ENCODE data around the gene CCM2.

Gene CCM2

DNA sequence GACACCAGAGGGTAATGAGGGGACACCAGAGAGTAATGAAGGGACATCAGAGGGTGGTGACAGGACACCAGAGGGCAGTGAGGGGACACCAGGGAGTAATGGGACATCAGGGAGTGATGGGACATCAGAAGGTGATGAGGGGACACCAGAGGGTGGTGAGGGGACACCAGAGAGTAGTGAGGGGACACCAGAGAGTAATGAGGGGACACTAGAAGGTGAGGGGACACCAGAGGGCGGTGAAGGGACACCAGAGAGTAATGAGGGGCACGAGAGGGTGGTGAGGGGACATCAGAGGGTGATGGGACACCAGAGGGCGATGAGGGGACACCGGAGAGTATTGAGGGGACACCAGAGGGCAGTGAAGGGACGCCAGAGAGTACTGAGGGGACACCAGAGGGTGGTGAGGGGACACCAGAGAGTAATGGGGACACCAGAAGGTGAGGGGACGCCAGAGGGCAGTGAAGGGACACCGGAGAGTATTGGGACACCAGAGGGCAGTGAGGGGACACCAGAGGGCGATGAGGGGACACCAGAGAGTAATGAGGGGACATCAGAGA, 78.2 kb downstream of the CCM2 start:
- DNase-seq (ENCODE audit: low read depth in 1 of 2, low spot score in 1 of 2), result no peak

DNA sequence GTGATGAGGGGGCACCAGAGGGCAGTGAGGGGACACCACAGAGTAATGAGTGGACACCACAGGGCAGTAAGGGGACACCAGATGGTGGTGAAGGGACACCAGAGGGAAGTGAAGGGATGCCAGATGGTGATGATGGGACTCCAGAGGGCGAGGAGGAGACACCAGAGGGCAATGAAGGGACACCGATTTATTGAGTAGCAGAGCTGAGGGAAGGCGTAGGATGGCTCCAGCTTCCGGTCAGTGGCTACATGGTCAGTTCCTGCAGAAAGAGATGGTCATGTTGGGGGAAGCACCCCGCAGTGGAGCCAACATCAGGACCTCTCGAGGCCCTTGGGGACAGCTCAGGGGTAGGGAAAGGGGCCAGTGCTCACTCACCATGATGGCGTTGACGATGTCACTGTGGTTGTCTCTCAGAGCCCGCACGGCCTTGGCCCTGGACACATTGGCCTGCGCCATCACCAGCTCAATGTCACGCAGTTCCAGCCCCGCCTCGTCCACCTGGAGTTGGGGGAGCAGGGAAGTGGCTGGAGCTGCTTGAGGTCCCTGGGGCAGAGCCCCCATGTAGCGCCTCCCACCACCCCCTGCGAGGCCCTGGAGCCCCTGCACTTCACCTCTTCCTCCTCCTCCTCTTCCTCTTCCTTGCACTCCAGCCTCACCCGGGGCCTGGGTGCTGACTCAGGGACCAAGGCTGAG, 80.4 kb downstream of the CCM2 start:
- no peak for DNase-seq (ENCODE audit: low read depth in 1 of 2, low spot score in 1 of 2)

DNA sequence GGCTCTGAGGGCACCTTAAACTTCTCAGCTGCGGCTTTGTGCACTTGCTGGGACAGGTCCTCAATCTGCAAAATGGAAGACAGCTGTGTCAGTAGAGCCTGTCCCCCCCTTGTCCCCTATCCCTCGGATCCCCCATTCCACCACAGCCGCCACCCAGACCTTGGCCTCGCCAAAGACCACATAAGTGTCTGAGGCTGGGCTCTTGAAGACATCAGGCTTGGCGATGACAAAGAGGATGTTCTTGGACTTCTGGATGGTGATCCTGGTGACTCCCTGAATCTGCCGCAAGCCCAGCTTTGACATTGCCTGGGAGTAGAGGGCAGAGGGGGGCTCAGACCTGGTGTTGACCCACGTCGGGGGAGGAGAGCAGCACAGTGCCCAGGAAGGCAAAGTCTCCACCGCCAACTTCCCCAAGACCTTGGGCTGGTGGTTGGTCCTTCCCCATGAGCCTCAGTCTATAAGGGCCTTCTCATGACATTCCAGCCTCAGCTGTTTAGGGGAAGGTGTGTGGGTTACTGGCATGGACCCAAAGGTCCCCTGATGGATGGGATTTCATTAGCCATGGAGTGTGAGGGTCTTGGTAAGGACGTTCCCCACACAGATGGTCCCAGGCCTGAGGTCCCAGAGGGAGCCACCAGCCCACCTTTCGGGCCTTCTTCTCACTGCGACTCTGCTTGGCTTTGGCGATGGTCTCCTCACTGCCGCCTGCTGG, 81.1 kb downstream of the CCM2 start:
- DNase-seq (ENCODE audit: low read depth in 1 of 2, low spot score in 1 of 2), result no peak

DNA sequence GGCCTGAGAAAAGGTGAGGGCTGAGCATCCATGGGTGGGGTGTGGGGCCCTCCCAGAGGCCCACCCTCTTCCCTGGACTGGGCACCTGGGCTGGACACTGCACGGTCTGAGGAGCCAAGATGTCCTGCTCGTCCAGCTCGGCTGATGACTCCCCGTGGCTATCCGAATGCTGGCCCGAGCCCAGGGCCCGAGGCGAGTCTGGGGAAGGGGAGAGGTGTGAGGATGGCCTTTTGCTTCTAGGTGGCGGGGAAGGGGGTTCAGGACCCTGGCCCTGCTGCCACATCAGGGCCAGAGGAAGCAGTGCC, 81.6 kb downstream of the CCM2 start:
- no peak for DNase-seq (ENCODE audit: low read depth in 1 of 2, low spot score in 1 of 2)

DNA sequence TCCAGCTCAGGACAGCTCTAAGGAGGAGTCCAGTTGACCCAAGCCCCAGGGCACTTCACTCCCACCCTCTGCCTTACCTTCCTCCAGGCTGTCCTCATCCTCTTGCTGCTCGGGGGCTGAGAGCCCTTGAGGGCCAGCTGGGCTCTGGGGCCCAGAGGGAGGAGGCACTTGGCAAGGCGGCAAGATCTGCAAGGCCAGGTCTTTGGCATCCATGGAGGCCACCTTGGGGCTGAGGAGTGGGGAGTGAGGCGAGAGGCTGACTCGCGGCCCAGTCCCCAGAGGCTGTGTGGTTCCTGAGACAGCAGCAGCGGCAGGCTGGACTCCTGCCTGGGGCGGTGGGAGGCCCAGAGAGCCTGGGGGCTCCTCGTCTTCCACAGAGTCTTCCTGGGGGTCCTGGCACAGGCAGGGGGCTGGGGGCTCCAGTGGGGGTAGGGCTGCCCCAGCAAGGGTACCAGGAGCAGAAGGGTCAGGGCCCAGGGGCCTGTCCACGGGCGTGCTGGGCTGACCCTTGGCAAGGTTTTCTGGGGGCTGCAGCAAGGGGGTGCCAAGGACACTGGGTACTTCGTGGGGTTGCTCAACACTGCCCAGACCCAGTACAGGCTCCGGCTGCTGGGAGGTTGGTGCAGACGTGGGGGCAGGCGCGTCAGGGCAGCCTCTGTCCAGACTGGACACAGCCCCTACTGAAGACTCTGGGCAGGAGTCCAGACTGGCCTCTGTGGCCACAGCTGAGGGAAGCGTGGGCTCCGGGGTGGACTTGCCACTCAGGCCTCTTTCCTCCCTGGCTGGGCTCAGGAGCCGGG, 82.2 kb downstream of the CCM2 start:
- no peak for DNase-seq (ENCODE audit: low read depth in 1 of 2, low spot score in 1 of 2)

DNA sequence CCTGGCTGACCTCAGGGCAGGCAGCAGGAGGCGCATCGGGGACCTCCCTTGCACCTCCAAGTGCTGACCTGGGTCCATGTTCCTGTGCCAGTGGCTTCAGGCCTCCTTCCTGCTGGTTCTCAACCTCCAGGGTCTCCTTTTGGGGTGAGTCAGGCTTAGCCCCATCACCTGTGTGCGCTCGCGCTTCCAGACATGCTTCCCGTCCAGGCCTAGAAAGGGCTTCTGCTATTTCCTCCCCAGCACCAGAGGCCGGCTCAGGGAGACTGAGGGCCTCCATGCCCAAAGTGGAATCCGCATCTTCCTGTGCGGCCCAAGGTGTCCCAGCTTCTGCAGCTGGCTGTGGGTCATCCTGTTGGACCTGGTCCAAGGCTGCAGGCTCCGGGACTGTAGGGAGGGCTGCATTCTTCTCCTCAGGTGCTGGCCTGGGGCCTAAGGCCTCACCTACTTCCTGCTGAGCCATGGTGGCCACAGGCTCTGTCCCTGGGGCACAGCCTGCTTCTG, 82.9 kb downstream of the CCM2 start:
- DNase-seq (ENCODE audit: low read depth in 1 of 2, low spot score in 1 of 2), result no peak

DNA sequence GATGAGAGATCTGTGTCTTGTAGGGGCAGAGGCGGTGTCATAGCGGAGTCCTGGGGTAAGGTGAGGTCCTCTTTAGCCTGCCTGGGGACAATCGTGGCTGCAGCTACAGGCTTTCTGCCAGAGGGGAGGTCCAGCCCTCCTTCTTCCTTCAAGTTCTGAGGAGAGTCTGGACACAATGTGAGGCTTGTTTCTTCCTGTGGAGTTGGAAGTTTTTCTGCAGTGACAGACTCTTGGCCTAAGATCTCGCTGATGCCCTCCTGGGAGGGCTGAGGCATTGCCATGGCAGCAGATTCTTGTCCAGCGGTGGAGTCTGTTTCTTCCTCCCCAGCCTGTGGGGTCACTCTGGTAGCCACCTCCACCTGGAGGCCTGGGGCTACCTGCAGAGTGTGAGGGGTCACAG, 84.3 kb downstream of the CCM2 start:
- DNase-seq (ENCODE audit: low read depth in 1 of 2, low spot score in 1 of 2), result no peak

DNA sequence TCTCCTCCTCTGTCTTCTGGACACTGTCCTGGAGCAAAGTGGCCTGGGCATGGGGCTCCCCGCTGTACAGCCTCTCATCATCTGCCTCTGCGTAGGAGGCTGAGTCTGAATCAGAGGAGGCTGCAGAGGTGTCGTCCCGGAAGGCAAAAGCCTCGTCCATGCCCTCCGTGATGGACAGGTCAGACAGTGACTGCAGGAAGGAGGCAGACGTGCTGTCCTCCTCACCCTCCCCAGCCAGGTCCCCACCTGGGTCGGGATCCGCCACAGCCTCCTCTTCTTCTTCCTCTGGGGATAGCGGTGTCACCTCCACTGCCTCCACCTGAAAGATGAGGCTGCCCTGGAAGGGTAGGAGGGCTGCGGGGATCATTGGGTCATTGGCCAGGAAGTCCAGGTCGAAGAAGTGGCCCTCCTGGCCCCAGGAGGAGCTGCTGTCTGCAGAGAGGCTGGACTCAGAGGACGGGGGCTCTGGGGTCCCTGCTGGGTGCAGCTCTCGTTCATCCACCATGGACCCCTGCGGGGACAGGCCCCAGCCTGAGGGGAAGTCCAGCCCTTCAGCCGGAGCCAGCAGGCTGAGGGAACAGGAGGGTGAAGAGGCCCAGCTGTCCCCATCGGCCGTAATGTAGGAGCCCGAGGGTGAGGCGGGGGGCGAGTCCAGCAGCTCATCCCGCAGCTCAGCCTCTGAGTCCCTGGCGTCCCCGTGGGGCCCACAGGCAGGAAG, 85.1 kb downstream of the CCM2 start:
- no peak for DNase-seq (ENCODE audit: low read depth in 1 of 2, low spot score in 1 of 2)

DNA sequence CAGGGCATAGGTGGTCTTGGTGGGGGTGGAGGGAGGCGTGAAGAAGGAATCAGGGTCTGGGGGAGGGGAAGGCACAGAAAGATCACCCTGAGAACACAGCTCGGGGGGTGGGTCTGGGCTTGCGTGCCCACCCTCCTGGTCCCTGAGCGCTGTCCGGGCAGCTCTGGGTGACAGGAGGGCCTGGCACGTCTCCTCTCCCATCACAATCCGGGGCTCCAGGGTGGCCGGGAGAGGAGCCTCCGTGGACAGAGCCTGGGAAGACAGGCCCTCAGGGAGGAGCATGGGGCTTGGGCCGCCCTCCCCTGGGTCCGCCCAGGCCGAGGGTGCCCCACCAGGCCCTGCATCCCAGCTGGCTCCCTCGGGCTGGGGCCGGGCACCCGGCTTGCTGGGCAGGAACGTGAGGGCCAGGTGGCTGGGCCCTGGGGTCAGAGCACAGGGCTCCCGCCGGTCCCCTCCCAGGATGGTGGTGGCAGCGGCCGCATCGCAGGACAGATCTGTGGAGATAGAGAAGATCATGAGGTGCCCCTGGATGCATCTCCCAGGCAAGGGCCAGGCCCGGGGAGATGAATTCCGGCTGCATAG, 85.7 kb downstream of the CCM2 start:
- no peak for DNase-seq (ENCODE audit: low read depth in 1 of 2, low spot score in 1 of 2)

DNA sequence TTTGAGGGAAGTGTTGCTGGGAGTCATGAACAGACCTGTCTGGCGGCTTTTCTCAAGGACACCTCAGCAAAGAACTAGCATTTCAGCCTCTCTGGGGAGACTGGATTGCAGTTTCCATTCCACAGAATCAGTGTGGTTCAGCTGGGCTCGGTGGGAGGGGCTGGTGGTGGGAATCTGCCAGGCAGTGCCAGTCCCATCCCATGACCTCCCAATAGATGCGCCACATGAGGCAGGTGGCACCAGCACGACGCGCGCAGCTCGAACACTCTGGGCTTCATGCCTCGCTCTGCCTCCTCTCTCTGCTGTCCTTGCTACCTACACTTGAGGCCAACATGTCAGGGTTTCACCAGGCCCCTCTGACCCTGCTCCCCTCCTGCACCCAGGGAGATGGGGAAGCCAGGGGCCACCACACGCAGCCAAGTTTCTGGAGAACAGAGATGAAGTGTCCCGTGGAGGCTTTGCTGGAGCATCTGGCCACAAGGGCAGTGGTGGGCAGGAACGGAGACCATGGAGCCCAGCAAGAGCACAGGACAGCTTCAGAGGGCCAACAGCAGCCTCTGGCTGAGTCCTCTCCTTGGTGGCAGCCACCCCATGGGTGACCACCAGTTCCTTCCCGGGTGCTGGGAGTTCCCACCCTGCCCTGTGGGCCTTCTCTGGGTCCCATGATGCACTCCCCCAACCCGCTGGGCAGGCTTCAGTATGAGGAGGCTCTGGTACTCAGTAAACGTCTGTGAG, 86.5 kb downstream of the CCM2 start:
- DNase-seq (ENCODE audit: low read depth in 1 of 2, low spot score in 1 of 2), result no peak

DNA sequence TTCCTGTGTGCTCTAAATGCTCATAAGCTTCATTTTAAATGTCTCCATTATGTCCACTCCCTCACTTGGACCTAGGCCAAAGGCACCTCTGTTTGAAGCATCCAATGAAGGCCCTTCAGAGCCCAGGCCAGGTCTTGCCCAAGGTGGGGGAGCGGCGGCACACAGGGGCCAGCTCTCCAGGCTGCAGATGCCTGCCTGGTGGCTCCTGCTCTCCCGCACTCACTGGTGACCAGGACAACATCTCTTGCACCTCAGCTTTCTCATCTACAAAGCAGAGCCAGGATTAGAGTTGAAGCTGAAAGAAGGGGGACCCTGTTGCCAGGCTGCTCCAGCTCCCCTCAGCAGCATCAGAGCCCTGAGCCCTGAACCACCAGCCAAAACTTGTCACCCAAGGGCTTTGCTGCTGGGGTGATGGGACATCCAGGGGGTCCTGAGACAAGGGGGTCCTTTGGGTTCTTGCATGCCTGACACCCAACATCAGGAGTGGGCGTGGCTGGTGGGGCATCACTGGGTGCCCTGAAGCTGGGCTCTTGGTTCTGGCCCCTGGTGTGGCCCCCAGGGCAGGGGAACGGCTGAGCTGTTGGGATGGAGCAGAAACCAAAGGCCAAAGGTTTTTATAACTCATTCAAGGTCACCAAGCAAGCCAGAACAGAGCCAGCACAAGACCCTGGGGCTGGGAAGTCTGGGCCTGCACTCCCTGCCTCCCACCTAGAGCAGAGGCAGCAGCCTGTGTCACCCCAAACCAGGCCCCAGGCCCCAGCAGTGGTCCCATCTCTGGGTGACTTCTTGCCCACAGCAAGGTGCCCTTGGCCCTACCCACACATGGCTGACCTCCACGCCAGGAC, 87.5 kb downstream of the CCM2 start:
- no peak for DNase-seq (ENCODE audit: low read depth in 1 of 2, low spot score in 1 of 2)

DNA sequence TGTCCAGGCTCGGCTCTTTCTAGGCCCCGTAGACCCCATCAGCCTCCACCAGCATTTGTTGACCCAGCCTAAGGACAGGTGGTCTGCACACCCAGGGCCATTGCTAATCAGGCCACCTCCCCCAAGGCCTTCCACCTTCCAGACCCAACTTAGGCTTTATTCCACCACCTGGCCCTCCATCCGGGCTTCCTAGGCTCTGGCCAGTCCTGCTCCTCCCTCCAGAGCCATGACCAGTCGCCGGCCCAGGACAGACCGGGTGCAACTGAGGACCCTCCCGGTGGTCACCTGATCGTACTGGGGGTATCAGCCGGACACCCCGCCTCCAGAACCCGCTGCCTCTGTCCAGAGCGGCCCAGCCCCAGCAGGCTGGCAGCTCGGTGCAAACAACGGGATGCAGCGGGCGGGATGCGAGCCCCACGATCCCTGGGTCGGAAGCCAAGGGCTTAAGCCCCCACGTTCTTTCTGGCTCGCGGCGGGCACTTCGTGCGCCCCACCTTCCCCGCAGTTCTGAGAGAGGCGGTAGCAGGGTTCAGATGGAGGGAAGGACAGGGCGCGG, 88.2 kb downstream of the CCM2 start:
- DNase-seq (ENCODE audit: low read depth in 1 of 2, low spot score in 1 of 2), result no peak

DNA sequence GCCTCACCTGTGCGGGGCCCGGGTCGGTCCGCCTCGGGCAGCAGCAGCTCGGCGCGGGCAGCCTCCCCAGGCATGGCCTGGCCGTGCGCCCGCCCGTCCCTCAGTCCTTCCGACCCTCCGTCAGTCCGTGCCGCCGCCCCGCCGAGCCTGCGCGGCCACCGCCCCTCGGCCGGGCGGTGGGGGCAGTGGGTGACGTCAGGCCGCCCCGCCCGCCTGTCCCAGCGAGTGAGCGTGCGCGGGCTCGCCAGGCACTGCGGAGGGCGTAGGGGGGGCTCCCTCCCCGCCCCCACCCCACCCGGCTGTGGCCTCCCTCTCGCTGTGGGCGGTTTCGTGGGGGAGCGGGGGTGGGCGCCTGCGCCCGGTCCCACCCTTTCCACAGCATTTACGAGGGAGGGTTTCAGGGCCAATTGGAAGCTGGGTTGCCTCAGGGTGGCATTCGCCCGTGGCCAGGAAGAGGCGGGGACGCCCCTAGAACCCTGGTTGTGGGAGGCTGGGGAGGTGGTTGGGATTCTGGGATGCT, 88.9 kb downstream of the CCM2 start, which contains the start of gene NACAD:
Gene NACAD (minus strand): TSS at position 149 of the 520 bp plus-strand sequence. CDS start 75 bp downstream, at position 74.
- DNase-seq (ENCODE audit: low read depth in 1 of 2, low spot score in 1 of 2), result no peak

DNA sequence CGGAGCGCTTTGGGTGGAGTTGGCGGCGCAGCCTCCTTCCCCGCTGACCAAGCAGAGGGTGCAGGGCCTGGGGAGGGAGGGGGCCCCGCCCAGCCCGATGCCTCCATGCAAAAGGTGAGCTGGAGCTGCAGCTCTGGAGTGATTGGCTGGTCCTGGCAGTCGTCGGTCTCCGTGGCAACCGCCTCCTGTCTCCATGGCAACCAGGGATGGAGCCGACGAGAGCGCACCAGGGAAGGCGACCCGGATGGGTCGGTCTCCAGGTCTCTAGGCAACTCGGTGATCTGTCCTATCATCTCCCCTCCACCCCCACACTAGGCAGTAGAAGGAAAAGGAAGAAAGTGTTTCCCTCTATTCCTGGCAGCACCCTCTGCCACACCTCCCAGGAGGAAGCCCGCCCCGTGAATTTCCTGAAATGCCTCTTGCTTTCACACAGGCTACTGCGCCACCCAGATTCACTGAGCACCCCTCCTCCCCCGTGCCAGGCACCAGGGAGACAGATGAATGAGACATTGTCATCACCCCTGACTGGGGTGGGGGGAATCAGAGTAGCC, 89.4 kb downstream of the CCM2 start:
- DNase-seq (ENCODE audit: low read depth in 1 of 2, low spot score in 1 of 2), result peak in 1 of 2 donors; percentile 26

DNA sequence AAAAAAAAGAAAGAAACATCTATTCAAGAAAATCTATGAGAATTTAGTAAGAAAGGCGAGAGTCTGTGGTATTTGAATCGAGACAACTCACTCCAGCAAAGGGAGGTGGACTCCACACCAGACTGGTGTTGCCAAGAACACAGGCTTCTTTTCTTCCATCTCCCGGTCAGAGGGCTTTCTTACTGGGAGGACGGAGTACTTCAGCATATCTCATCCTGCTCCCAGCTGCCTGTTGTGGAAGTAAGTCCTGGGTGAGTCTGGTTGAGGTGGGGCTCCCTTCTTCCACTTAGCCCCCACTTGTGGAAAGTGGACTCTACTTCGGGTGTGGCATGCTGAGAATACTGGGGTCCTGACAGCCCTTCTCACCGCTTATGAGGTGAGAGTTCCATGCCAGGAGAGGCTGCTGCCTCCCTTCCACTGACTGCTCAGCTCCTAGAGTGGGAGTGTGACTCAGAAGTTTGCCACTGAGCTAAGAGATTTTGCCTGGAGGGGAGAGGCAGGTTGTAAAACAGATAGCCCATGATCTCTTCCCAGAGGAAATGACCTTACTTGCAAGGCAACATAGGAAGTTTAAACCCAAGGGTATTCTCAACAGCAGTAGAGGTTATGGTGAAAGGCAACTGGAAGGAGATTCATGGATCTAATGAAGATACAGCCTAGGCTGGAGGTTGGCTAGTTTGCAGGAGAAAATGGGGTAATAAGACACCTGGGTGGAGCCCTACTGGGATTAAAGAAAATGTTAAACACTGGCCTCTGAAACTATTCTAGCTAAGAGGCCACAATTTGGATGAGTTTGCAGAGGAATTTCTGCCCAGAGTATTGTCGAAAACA, 92.3 kb downstream of the CCM2 start:
- DNase-seq (ENCODE audit: low read depth in 1 of 2, low spot score in 1 of 2), result no peak

DNA sequence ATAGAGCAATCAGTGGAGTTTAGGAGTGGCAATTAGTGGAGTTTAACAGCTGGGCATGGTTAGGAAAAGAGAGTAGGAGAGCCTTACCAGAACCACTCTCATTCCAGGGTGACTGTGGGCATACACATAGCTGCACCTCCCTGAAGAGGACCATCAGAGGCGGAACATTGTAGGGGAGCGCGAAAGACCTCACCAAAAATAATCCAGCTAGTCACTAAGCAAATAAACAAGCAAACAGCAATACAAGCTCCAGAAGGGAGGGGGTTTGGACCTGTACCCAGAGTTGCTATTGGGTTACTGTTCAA, 92.9 kb downstream of the CCM2 start:
- no peak for DNase-seq (ENCODE audit: low read depth in 1 of 2, low spot score in 1 of 2)

DNA sequence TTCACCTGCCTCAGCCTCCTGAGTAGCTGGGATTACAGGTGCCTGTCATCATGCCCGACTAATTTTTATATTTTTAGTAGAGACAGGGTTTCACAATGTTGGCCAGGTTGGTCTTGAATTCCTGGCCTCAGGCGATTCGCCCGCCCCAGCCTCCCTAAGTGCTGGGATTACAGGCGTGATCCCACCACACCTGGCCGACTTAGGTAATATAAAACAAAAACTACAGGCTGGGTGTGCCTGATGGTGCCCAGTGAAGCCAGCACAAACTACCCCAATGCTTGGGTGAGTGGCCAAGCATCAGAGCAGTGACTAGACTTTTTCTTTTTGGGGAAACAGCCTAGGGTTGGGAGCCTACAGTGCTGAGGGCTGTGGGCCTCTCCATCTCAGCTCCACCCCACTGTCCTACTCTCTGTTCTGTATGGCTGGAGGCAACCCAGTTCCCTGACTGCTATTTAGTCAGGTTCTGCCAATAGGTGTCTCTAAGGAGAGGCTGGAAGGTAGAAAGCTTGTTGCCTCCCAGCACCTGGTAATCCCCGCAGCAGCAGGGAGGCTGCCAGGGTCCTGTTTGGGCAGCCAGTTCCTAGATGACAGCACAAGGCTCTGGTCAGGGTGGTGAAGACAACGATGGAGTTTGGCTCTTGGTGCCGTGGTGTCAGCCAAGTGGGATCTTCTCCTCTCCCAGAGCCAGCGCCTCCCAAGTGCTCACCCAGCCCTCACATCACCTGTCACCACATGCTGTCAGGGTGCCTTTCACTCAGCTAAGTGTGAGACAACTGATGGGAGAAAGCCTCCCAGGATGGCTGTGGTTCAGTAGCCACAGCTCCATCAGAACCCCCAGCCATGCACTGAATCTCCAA, 99.2 kb downstream of the CCM2 start:
- no peak for DNase-seq (ENCODE audit: low read depth in 1 of 2, low spot score in 1 of 2)

All from stimulated activated CD4-positive, alpha-beta T cell treated with anti-CD3 and anti-CD28 coated beads, Interleukin-15, amount 100 ng/mL, for 1 hour (primary cell).